ENCODE results near the gene CTAGE1.

DNA sequence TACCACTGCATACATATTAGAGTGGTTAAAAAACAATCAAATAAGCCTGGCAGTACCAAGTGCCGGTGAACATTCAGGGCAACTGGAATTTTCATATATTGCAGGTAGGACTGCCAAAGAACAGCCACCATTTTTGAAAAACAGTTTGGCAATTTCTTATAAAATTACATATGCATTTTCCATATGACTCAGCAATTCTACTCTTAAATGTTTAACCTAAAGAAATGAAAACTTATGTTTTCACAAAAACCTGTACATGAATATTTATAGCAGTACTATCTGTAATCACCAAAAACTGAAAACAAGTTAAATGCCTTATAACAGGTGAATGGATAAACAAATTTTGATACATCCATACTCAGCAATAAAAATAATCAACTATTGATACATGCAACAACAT lies 39.9 kb downstream of the CTAGE1 start:
- TF ChIP-seq POLR2A (IDR thresholded peaks at IDR 0.05) (no peak), CTCF (IDR thresholded peaks at IDR 0.05) (no peak)
